B cell (primary cell): ENCODE data around the gene ZFP57. TPM values are rescaled to one million over a fixed set of nuclear protein-coding genes. Genes with fewer than 3 reads are reported as not detected.

Source experiments
- ATAC-seq: fragments of 200-7000 bp; cut with Tn5 transposase; one replicate; pipeline ENCODE4 v1.10.0; 2021; ENCODE audit warnings: low read depth, mild to moderate bottlenecking, moderate number of reproducible peaks, moderate library complexity
- CTCF ChIA-PET: fragments of 350-600 bp; sonication (Branson Sonifier 250); formaldehyde crosslinking; loops from one replicate; lab custom pipeline; 2021; ENCODE audit warnings: antibody characterized with exemption, inconsistent platforms; lab: Charles Lee
- POLR2A ChIA-PET: fragments of 350-600 bp; sonication (Branson Sonifier 250); formaldehyde crosslinking; loops from one replicate; lab custom pipeline; 2021; ENCODE audit warnings: antibody characterized with exemption; lab: Charles Lee
- DNase-seq: peaks from one replicate; pipeline ENCODE4 v3.0.0; 2013
- H2AFZ ChIP-seq: 2 replicates; pipeline ENCODE4 v1.6.1; 2012; ENCODE audit warnings: mild to moderate bottlenecking, low read depth, low read length; ENCODE audit not compliant: insufficient read depth, poor library complexity, severe bottlenecking
- H3K27ac ChIP-seq, 2 donors: 1 replicate in 1 of 2; 2 replicates in 1 of 2; pipeline ENCODE4 v1.5.1; 2012 to 2013; ENCODE audit warnings: low read length in 2 of 2, mild to moderate bottlenecking in 2 of 2, moderate library complexity in 1 of 2
- H3K27me3 ChIP-seq, 4 experiments: fragments of 200-600 bp in 1 of 4; sonication (generic) in 1 of 4; replicated peaks in 1 of 4; 1 replicate in 2 of 4; 2 replicates in 2 of 4; pipeline versions ENCODE4 v1.6.1 to v1.7.0; 2013 to 2016; ENCODE audit warnings: low read length in 3 of 4, mild to moderate bottlenecking in 2 of 4, mixed read lengths in 1 of 4, moderate library complexity in 1 of 4; ENCODE audit not compliant: insufficient read depth in 4 of 4, control insufficient read depth in 3 of 4; ENCODE audit errors: control extremely low read depth in 1 of 4
- H3K36me3 ChIP-seq, 2 experiments: replicated peaks in 1 of 2; 1 replicate in 1 of 2; 2 replicates in 1 of 2; pipeline versions ENCODE4 v1.6.1 to v1.7.1; 2013; ENCODE audit warnings: low read length in 1 of 2; ENCODE audit not compliant: insufficient read depth in 2 of 2, control insufficient read depth in 1 of 2; ENCODE audit errors: control extremely low read depth in 1 of 2, extremely low read depth in 1 of 2
- H3K4me1 ChIP-seq, 2 donors: fragments of 200-600 bp in 1 of 2; sonication (generic) in 1 of 2; 1 replicate in 1 of 2; 2 replicates in 1 of 2; pipeline versions ENCODE4 v1.5.1 to v1.6.1; 2013 to 2017; ENCODE audit warnings: low read length in 2 of 2; ENCODE audit not compliant: control insufficient read depth in 2 of 2, insufficient read depth in 2 of 2
- H3K4me2 ChIP-seq: replicated peaks from 2 replicates; pipeline ENCODE3; 2012; ENCODE audit warnings: mild to moderate bottlenecking, low read depth, low read length; ENCODE audit not compliant: poor library complexity, severe bottlenecking
- H3K4me3 ChIP-seq, 5 experiments: fragments of 200-600 bp in 1 of 5; sonication (generic) in 1 of 5; 1 replicate in 3 of 5; 2 replicates in 2 of 5; pipeline versions ENCODE4 v1.5.1 to v1.7.0; 2011 to 2016; ENCODE audit warnings: low read length in 4 of 5, mild to moderate bottlenecking in 4 of 5, low read depth in 2 of 5, control low read depth in 1 of 5, moderate library complexity in 1 of 5; ENCODE audit not compliant: insufficient read depth in 1 of 5; ENCODE audit errors: control extremely low read depth in 1 of 5, extremely low read depth in 1 of 5
- H3K79me2 ChIP-seq: fragments of 200-600 bp; sonication (generic); one replicate; pipeline ENCODE4 v1.6.0; 2016; ENCODE audit warnings: low read length; ENCODE audit not compliant: control insufficient read depth, insufficient read depth
- H3K9ac ChIP-seq: fragments of 200-600 bp; sonication (generic); 2 replicates; pipeline ENCODE4 v1.6.1; 2017; ENCODE audit warnings: mild to moderate bottlenecking, low read length, moderate library complexity
- H3K9me3 ChIP-seq, 3 donors: one replicate each; pipeline versions ENCODE4 v1.6.1 to v1.7.1; 2013; ENCODE audit warnings: low read length in 2 of 3; ENCODE audit not compliant: control insufficient read depth in 2 of 3, insufficient read depth in 1 of 3; ENCODE audit errors: control extremely low read depth in 1 of 3
- H4K20me1 ChIP-seq: 2 replicates; pipeline ENCODE4 v1.6.0; 2012; ENCODE audit warnings: mild to moderate bottlenecking, low read length; ENCODE audit not compliant: insufficient read depth, control insufficient read depth, poor library complexity, severe bottlenecking
- H3K27ac Mint-ChIP-seq: one replicate; pipeline ENCODE4 v1.8.0; 2021; ENCODE audit warnings: mixed read lengths
- H3K27me3 Mint-ChIP-seq: one replicate; pipeline ENCODE4 v1.8.0; 2021; ENCODE audit warnings: mixed read lengths
- H3K4me1 Mint-ChIP-seq: one replicate; pipeline ENCODE4 v1.8.0; 2021; ENCODE audit warnings: mixed read lengths
- H3K4me3 Mint-ChIP-seq: one replicate; pipeline ENCODE4 v1.8.0; 2021; ENCODE audit warnings: mixed read lengths
- H3K9me3 Mint-ChIP-seq: one replicate; pipeline ENCODE4 v1.8.0; 2022; ENCODE audit warnings: mixed read lengths; ENCODE audit not compliant: insufficient read depth
- EZH2 ChIP-seq: IDR thresholded peaks from 2 replicates; pipeline ENCODE4 v1.6.1; 2012; ENCODE audit warnings: borderline replicate concordance, low read depth, mild to moderate bottlenecking, moderate library complexity, low read length; ENCODE audit not compliant: insufficient read depth, poor library complexity, severe bottlenecking
- WGBS: methylation state at CpG from one replicate; pipeline ENCODE4 v1.1.5; 2013; ENCODE audit warnings: missing lambda C conversion rate; ENCODE audit not compliant: insufficient coverage; 5-methylcytosine and 5-hydroxymethylcytosine counted together
- intact Hi-C: fragments of 100-400 bp; cut with micrococcal nuclease; formaldehyde crosslinking; loops from one replicate; pipeline ENCODE4 v1.10.0; 2022
- polyA plus RNA-seq: library from polyadenylated mRNA; depleted of rRNA; stranded (reverse); fragments of >200 nt; gene quantifications from 2 replicates; pipeline ENCODE4 v1.2.3, GENCODE V29; 2012
- total RNA-seq, 2 donors: library from RNA; stranded (reverse); fragments of 120-200 nt in 1 of 2; gene quantifications; 1 replicate in 1 of 2; 2 replicates in 1 of 2; pipeline versions ENCODE4 v1.2.3 to v1.2.4, GENCODE V29; 2013 to 2022
- TF ChIP-seq, protein P1 (sequence below): fragments of 200-600 bp; IDR thresholded peaks from one replicate; pipeline ENCODE4 v1.8.0; 2022; ENCODE audit warnings: antibody characterized with exemption, mild to moderate bottlenecking

The ZFP57 gene
- total and polyA plus RNA-seq, 2 donors (not counting 1 experiment from before 2014, with no cell fraction given) = 0.39 to 5.0 TPM

DNA sequence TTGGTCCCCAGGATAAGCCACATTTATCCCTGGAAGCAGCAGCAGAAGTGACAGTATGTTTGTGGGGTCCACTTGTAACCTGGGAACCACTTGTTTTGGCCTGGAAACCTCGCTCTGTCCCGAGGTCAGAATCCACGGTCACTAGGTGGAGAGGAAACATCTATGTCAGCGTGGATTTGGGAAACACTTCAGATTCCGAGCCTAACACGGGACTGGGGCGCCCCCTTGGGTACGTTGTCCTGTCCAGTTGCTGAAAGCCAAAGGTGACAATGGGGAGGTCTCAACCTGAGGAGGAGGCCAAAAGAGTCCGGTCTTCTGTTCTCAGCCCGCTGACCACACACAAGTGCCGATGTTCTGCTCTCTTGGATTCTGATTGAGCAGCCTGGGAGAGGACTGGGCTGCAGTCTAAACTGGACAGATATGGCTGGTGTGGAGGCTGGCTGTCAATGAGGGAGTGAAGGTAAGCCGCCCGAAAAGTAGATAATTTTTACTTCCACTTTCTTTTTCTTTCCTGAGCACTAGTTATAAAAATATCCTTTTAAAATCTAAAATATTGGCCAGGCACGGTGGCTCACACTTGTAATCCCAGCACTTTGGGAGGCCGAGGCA is 4.9 kb upstream of the ZFP57 start:
- intact Hi-C loops = no loop called here
- H3K79me2 ChIP-seq = no peaks in the 10 kb centered on the region
- H3K9ac ChIP-seq = no peak overlapping the region
- DNase-seq = no peak
- no peak overlapping the region for H3K4me2 ChIP-seq
- H3K27ac ChIP-seq = no peak overlapping the region
- no peak overlapping the region for H2AFZ ChIP-seq
- no peaks in the 10 kb centered on the region for H3K36me3 ChIP-seq
- H3K4me3 ChIP-seq = no peak overlapping the region
- Mint-ChIP-seq H3K27ac (no peak overlapping the region), H3K4me1 (peaks cover 2% of the 10 kb centered on the region), H3K4me3 (no peak overlapping the region), H3K27me3 (no peaks in the 10 kb centered on the region), H3K9me3 (no peaks in the 10 kb centered on the region)
- H4K20me1 ChIP-seq = no peaks in the 10 kb centered on the region
- POLR2A ChIA-PET = no interaction called here
- 84% methylated on average over 10 of the region's 15 CpGs for WGBS
- ATAC-seq = no peak
- H3K9me3 ChIP-seq = peaks cover 0 to 1% (median 0%) of the 10 kb centered on the region in 3 donors
- CTCF ChIA-PET = interaction anchor here (1.1 kb wide), 1 partner anchor 33 kb away, joined by 4 read pairs; no protein-coding TSS in a partner anchor
- TF ChIP-seq, protein P1, sequence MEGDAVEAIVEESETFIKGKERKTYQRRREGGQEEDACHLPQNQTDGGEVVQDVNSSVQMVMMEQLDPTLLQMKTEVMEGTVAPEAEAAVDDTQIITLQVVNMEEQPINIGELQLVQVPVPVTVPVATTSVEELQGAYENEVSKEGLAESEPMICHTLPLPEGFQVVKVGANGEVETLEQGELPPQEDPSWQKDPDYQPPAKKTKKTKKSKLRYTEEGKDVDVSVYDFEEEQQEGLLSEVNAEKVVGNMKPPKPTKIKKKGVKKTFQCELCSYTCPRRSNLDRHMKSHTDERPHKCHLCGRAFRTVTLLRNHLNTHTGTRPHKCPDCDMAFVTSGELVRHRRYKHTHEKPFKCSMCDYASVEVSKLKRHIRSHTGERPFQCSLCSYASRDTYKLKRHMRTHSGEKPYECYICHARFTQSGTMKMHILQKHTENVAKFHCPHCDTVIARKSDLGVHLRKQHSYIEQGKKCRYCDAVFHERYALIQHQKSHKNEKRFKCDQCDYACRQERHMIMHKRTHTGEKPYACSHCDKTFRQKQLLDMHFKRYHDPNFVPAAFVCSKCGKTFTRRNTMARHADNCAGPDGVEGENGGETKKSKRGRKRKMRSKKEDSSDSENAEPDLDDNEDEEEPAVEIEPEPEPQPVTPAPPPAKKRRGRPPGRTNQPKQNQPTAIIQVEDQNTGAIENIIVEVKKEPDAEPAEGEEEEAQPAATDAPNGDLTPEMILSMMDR = no peak
- TF ChIP-seq EZH2 = no peak
- H3K27me3 ChIP-seq = peaks cover 0 to 3% (median 0%) of the 10 kb centered on the region in 4 experiments
- no peaks in the 10 kb centered on the region for H3K4me1 ChIP-seq

GRCh38 chr6:29681811-29682210 is 859 bp upstream of the ZFP57 start:
- no peak overlapping the region for H2AFZ ChIP-seq
- intact Hi-C loops = no loop called here
- ChIA-PET POLR2A (no interaction called here), CTCF (interaction anchor here (1.0 to 2.0 kb wide), 2 partner anchors 28 to 56 kb away, joined by 3 to 9 read pairs; no protein-coding TSS in a partner anchor)
- no peaks in the 10 kb centered on the region for H4K20me1 ChIP-seq
- H3K9ac ChIP-seq = no peak overlapping the region
- H3K9me3 Mint-ChIP-seq = no peaks in the 10 kb centered on the region
- H3K27me3 ChIP-seq = peaks cover 0 to 3% (median 0%) of the 10 kb centered on the region in 4 experiments
- no peak overlapping the region for H3K4me2 ChIP-seq
- H3K79me2 ChIP-seq = no peaks in the 10 kb centered on the region
- peaks cover 4% of the 10 kb centered on the region for H3K27me3 Mint-ChIP-seq
- no peak overlapping the region for H3K4me3 ChIP-seq
- DNase-seq (no peak), ATAC-seq (no peak)
- H3K4me3 Mint-ChIP-seq = peak overlapping the region; percentile 45
- H3K4me1 Mint-ChIP-seq = peaks cover 18% of the 10 kb centered on the region
- no peaks in the 10 kb centered on the region for H3K4me1 ChIP-seq
- H3K36me3 ChIP-seq = no peaks in the 10 kb centered on the region
- no peak overlapping the region for H3K27ac Mint-ChIP-seq
- TF ChIP-seq, protein P1 = no peak
- TF ChIP-seq EZH2 = no peak
- WGBS = 75% methylated on average over 3 of the region's 8 CpGs
- peaks cover 0 to 11% (median 0%) of the 10 kb centered on the region in 3 donors for H3K9me3 ChIP-seq
- no peak overlapping the region for H3K27ac ChIP-seq
